ENCODE results near the gene ISM2.

The ISM2 gene

DNA sequence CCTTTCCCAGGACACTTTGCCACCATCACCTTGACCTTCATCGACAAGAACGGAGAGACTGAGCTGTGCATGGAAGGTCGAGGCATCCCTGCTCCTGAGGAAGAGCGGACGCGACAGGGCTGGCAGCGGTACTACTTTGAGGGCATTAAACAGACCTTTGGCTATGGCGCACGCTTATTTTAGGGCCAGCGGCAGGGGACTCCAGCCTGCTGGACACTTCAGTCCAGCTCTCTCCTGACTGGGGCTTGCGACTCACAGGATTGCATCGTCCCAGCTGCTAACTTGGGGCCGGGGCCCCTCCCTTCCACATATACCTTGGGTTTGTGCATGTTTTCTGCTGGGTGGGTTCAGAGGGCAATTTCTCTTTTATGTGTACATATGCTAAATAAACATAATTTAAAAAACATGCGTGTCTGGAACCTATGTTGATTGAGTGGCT, 29.5 kb downstream of the ISM2 start:
- no peak for DNase-seq (ENCODE audit: low read depth in 2 of 2)

DNA sequence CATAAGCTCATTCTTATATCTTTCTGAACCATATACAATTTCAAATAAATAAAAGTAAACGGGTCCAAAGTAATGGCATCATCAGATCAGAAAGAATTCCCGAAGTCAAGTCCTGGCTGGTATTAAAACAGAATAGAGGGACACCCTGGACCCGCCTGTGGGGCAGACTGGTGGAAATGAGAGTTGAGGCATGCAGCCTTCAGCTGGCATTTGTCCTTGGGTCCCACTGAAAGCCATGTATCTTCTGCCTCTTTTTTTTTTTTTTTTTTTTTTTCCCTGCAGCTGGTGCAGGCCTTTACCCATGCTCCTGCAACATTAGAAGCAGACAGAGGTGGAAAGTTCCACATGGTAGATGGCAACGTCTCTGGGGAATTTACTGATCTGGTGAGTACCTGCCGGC, 30.8 kb downstream of the ISM2 start:
- DNase-seq (ENCODE audit: low read depth in 2 of 2), result no peak

DNA sequence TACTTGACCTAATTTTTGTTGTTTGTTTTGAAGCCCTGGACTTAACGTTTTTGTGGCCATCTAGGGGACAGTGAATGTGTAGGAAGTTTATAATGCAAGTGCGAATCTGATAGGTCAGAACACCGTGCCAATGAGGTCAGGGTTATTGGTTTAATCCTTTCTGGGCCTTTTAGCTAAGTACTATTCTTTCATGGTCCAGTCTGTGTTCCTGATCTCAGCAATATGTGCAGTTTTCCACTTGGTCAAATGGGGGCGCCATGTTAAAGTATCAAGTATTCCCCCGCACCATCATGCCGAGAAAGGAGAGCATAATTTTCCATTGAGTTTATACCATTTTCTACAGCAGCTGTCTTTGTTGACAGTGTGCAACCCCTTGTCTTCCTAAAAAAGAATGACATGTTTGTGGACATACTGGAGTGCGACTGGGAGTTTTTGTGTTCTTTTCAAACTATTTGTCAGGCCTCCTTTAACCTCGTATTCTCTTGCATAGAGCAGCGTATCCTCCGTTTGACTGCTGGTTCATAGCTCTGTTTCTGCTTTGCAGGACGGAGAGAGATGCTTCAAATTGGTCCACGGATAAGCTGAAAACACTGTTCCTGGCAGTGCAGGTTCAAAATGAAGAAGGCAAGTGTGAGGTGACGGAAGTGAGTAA, 39.4 kb downstream of the ISM2 start:
- peak; percentile 46 to 55 for DNase-seq (ENCODE audit: low read depth in 2 of 2)

DNA sequence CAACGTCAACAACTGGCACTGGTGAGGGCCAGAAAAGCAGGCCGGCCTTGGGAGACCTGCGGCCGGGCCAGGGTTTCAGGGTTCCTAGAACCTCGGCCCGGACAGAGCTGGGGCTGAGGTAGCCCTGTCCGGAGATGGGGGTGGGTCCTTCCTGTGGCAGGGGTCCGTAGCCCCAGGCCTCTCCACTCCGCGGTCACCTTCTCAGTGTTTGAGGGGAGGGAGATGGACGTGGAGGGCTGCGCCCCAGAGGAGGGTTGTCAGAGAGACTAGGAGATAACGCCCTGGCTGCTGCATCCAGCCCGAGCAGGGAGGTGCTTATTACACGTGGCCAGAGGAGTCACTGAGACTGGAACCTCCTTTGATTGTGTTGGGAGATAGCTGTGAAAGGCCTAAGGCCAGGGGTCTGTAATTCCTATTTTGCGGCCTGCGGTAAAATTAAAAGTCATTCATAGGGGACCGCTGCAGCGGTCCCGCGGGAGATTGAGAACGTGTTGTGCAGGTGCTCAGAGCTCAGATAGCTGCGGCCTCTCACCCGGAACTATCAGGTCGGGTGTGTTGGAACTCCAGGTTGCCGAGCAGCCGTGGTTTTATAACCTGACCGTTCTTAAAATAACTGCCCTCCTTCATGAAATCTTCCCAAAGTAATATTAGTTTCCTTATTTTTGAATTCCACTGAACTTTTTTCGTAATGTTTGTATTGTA, 40.2 kb downstream of the ISM2 start:
- DNase-seq (ENCODE audit: low read depth in 2 of 2), result peak; percentile 5 to 23

DNA sequence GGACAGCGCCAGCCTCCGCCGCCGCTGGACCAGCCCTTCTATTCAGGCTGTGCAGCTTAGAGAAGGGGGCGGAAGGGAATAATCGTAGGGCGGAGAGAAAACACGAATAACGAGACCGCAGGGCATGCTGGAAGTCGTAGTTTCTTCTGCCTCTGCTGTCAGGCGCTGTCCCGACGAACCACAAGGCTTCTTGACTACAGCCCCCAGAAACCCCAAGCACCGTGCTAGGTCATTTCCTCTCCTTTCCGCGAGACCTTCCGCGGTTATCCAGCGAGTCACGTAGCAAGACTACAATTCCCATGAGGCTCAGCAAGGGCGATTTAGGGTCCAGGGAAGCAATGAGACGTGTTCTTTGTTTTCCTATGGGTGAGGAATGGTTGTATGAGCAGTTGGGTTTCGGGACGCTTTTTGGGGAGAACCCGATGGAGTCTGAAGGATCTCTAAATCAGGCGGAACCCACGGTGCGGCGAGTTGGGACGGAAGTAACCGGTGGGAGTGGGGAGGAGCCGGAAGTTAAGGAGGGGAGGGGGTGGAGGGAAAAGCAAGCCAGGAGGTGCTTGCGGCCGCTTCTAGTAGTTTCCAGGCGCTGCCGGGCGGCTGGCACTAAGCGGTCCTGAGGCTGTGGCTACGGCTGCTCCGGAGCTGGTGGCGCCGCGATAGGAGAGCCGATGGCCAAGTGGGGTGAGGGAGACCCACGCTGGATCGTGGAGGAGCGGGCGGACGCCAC, 40.9 kb downstream of the ISM2 start, which contains the start of the genes AHSA1 and VIPAS39:
Gene AHSA1, plus strand, starts transcription at position 572 of the 727 bp plus-strand sequence. Its CDS starts 97 bp downstream, at position 669.
Gene VIPAS39, minus strand, starts transcription at position 80 of the 727 bp plus-strand sequence. CDS start 3,499 bp downstream, outside the sequence.
- DNase-seq (ENCODE audit: low read depth in 2 of 2), result peak; percentile 79 to 87

DNA sequence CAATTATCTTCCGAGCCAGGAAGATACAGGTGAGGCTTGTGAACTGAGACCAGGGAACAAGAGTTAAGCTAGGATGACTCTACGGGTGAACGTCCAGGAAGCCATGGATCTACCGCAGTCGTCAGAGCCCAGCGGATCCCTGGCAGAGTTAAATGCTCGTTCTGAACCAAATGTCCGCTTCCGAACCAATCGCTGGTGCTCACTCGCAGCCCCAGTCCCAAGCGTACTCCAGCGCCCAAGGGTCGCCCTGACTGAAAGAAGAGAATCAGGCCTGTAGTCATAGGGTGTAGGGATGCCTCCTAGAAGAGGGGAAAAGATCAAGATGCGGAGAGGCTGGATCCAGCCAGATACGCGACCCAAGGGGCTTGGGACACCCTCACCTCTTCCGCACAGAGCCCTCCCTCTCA, 41.5 kb downstream of the ISM2 start:
- DNase-seq (ENCODE audit: low read depth in 2 of 2), result no peak

DNA sequence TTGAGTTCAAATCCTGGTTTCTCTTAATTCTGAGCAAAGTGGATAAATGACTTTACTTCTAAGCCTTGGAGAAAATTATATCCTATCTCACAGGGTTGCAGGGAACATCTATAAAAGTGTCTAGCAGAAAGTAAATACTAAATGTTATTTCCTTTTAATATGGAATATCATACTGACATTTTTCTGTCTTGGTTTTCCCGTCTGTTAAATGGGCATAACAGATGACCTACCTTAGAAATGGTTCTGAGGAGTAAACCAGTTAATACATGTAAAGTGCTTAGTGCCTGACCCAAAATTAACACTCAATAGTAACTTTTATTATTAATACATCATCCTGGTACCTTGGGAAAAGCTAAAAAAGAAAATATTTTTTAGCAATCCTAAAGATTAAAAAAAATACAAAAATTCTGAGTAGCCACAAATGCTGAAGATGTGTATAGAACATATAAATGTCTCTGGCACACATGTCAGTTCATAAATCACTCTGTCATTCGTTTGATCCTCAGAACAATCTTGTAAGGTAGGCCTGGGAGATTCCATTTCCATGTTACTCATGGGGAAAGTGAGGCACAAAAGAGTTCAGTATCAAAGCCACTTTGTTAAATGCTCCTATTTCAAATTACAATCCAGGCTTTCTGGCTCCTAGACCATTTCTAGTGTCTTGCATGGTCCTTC, 42.5 kb downstream of the ISM2 start:
- no peak for DNase-seq (ENCODE audit: low read depth in 2 of 2)

DNA sequence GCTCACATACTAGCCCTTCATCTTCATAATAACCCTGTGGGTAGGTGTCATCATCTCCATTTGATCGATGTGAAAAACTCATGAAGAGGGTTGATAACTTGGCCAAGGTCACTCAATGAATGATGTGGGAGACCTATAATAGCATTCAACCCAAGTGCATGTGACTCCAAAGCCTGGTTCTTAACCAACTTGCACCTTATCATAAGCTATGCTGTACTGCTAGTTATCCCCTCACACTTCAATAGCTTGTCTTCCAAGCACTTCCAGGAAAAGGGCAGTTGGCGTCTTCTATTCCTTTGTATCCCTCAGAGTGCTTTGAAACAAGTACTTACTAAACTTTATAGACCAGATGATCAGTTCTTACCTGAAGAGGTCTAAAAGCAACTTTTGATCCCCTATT, 56.4 kb downstream of the ISM2 start:
- DNase-seq (ENCODE audit: low read depth in 2 of 2), result no peak

DNA sequence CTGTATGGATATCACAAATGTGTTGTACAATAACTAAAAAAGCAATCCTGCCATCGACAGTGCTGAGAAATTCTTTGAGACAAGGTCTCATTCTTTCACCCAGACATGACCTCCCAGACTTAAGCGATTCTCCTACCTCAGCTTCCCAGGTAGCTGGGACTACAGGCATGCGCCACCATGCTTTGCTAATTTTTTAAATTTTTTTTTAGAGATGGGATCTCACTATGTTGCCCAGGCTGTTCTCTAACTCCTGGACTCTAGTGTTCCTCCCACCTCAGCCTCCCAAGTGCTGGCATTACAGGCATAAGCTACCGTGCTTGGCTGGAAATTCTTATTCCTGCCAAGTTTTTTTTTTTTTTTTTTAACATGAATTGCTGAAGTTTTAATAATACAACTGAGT, 58.8 kb downstream of the ISM2 start:
- no peak for DNase-seq (ENCODE audit: low read depth in 2 of 2)

DNA sequence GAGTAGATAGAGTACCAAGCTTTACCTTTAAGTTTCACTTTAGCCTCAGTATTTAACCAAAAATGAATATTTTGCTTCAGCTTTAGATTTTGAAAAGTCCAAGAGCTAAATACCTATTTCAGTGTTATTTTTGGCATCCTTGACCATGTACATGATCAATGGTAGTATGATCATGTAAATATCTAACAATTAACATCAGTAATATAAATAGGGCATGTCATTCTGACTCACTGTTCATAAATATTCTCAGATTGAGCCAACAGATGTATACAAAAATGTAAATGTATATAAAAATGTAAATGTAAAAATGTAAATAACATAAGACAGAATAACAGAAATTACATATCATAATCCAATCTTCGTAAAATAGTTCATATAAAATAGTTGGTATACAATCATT, 60.0 kb downstream of the ISM2 start:
- no peak for DNase-seq (ENCODE audit: low read depth in 2 of 2)

DNA sequence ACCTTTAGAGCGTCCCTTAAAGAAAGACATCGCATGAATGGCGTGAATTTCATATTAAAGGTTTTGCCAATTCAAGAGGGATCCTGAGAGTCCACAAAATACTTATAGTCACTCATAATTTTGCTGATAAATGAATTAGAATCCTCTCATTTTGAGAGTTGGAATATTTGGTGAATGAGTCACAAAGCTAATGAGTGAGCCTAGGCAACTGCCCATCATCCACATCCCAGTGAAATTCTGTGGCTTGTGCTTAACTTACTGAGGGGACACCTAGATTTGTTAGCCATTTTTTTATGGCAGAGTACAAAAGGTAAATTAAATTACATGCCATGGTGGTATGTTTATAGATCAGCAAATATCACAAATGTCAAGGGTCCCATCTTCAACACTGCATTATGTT, 62.6 kb downstream of the ISM2 start:
- DNase-seq (ENCODE audit: low read depth in 2 of 2), result no peak

DNA sequence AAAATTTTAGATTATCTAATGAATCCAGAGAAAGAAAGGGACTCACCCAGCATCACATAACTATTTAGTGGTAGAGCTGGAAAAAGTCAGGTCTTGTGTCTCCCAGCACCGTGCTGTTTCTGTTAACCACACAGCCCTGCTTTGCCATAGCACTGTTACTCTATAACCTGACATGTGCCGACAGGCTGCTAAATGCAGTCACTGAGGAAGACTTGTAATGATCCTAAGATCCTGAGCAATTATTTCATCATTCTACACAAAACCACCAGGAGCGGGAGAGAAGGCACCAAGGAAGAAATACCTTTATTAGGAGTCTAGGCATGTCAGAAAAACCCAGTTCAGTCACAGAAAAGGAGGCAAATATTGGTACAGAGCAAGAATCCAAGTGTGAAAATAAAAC, 72.2 kb downstream of the ISM2 start:
- DNase-seq (ENCODE audit: low read depth in 2 of 2), result no peak

DNA sequence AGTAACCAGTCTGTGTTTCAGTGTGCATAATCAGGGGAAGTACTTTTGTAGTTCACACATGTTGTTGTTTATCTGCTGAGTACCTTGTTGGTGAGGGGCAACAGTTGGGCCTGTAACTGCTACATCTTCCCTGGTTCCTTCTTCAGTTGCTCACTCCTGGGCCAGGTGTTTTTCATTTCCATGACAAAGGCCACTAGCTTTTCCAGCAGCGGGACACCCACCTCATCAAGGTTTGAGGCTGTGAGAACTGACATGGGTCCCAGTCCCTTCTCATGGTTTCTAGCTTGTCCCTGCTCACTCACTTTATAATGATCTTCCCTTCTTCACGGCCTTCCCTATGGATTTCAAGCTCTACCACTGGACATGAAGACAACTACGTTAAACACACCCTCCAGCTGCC, 73.8 kb downstream of the ISM2 start:
- no peak for DNase-seq (ENCODE audit: low read depth in 2 of 2)
